HepG2 (cell line): ENCODE results near the gene CACNB4. TPM values are rescaled to one million over a fixed set of nuclear protein-coding genes. Genes with fewer than 3 reads are reported as not detected.

Experiments used
- ATAC-seq: fragments of 200-7000 bp; cut with Tn5 transposase; 3 replicates; pipeline ENCODE4 v1.9.1; 2020; ENCODE audit warnings: mild to moderate bottlenecking, moderate library complexity
- BruUV-seq: library from RNA; stranded (reverse); fragments of 400-500 nt; replicated peaks from 2 replicates; lab custom pipeline; 2021; lab: Mats Ljungman, UMichigan
- CTCF ChIA-PET: fragments of 300-600 bp; formaldehyde crosslinking; extraction: SDS; loops from one replicate; lab custom pipeline; 2021; ENCODE audit warnings: low total read pairs, inconsistent platforms, low intra/inter-chr PET ratio; lab: Yijun Ruan, JAX
- POLR2A ChIA-PET: fragments of 350-600 bp; sonication (Branson Sonifier 250); formaldehyde crosslinking; loops from one replicate; lab custom pipeline; 2020; ENCODE audit warnings: antibody characterized with exemption, inconsistent platforms; lab: Yijun Ruan, JAX
- DNase-seq: peaks from one replicate; pipeline ENCODE4 v3.0.0-alpha.2; 2015; ENCODE audit warnings: low spot score
- FAIRE-seq: peaks from 3 replicates; lab custom pipeline; 2011; peaks lifted over from hg19 to GRCh38; lab: Jason Lieb, UNC
- H2AFZ ChIP-seq: one replicate; pipeline ENCODE4 v1.6.1; 2011; ENCODE audit warnings: low read length, inconsistent platforms
- H3K27ac ChIP-seq: fragments of 300-600 bp; 3 replicates; pipeline ENCODE4 v1.8.0; 2011; ENCODE audit warnings: mixed run types, mild to moderate bottlenecking, mixed read lengths, low read length, inconsistent platforms; ENCODE audit not compliant: insufficient read depth; ENCODE audit errors: extremely low read length
- H3K27me3 ChIP-seq, 2 experiments: fragments of 200-600 bp in 1 of 2; 2 replicates in 1 of 2; 3 replicates in 1 of 2; pipeline versions ENCODE4 v1.6.0 to v1.8.0; 2011; ENCODE audit warnings: low read length in 2 of 2, mild to moderate bottlenecking in 2 of 2, moderate library complexity in 2 of 2, inconsistent platforms in 1 of 2; ENCODE audit not compliant: insufficient read depth in 2 of 2, control insufficient read depth in 1 of 2
- H3K36me3 ChIP-seq, 2 experiments: fragments of 200-600 bp in 1 of 2; replicated peaks in 1 of 2; 2 replicates in 1 of 2; 3 replicates in 1 of 2; pipeline versions ENCODE4 v1.5.1 to v1.8.0; 2011; ENCODE audit warnings: low read length in 2 of 2, inconsistent platforms in 1 of 2; ENCODE audit not compliant: insufficient read depth in 2 of 2, control insufficient read depth in 1 of 2
- H3K4me1 ChIP-seq: 2 replicates; pipeline ENCODE4 v1.5.1; 2012; ENCODE audit warnings: low read length, inconsistent platforms; ENCODE audit not compliant: insufficient read depth
- H3K4me2 ChIP-seq: 2 replicates; pipeline ENCODE4 v1.6.0; 2011; ENCODE audit warnings: low read depth, low read length, inconsistent platforms
- H3K4me3 ChIP-seq, 3 experiments: fragments of 200-600 bp in 1 of 3; sonication (generic), shearing (Covaris generic) in 1 of 3; replicated peaks in 1 of 3; 2 replicates each; pipeline ENCODE4 v1.5.1; 2011 to 2016; ENCODE audit warnings: low read length in 3 of 3, inconsistent platforms in 2 of 3, low read depth in 2 of 3, mild to moderate bottlenecking in 2 of 3, control low read depth in 1 of 3, mixed read lengths in 1 of 3; ENCODE audit not compliant: insufficient read depth in 1 of 3
- H3K79me2 ChIP-seq: one replicate; pipeline ENCODE4 v1.6.1; 2011; ENCODE audit warnings: low read length, inconsistent platforms; ENCODE audit not compliant: insufficient read depth
- H3K9ac ChIP-seq: 2 replicates; pipeline ENCODE4 v1.6.0; 2011; ENCODE audit warnings: mild to moderate bottlenecking, low read depth, low read length, inconsistent platforms; ENCODE audit not compliant: insufficient read depth
- H3K9me3 ChIP-seq: 2 replicates; pipeline ENCODE4 v1.5.1; 2012; ENCODE audit warnings: mild to moderate bottlenecking, low read length
- H4K20me1 ChIP-seq: 2 replicates; pipeline ENCODE4 v1.6.0; 2011; ENCODE audit warnings: inconsistent platforms, mild to moderate bottlenecking, low read length, moderate library complexity; ENCODE audit not compliant: insufficient read depth
- NONO ChIP-seq, 2 experiments: fragments of 450-650 bp in 1 of 2; sonication (generic) in 1 of 2; formaldehyde crosslinking in 1 of 2; IDR thresholded peaks in 1 of 2; conservative IDR thresholded peaks in 1 of 2; 2 replicates each; pipeline versions ENCODE4 v1.6.1 to v1.8.0; 2017 to 2022; ENCODE audit warnings: mild to moderate bottlenecking in 1 of 2, missing genetic modification reagents in 1 of 2, moderate library complexity in 1 of 2
- PCBP2 ChIP-seq: fragments of 200-400 bp; formaldehyde crosslinking; optimal IDR thresholded peaks from 2 replicates; pipeline ENCODE3; 2018; ENCODE audit warnings: low read length, low read depth; ENCODE audit not compliant: poor library complexity, severe bottlenecking
- RAD51 ChIP-seq: fragments of 450-650 bp; IDR thresholded peaks from 2 replicates; pipeline ENCODE4 v1.6.1; 2016; ENCODE audit warnings: borderline replicate concordance
- SP2 ChIP-seq: sonication (generic); formaldehyde crosslinking; IDR thresholded peaks from 2 replicates; pipeline ENCODE4 v1.5.1; 2020; ENCODE audit warnings: mild to moderate bottlenecking, missing genetic modification reagents
- ZFX ChIP-seq: sonication (generic); formaldehyde crosslinking; IDR thresholded peaks from 2 replicates; pipeline ENCODE4 v1.4.0; 2020; ENCODE audit warnings: mild to moderate bottlenecking, low read depth, missing genetic modification reagents, moderate library complexity
- ZNF143 ChIP-seq: sonication (generic); formaldehyde crosslinking; IDR thresholded peaks from 2 replicates; pipeline ENCODE4 v1.4.0; 2020; ENCODE audit warnings: missing genetic modification reagents
- ZNF781 ChIP-seq: sonication (generic); formaldehyde crosslinking; IDR thresholded peaks from 2 replicates; pipeline ENCODE4 v1.5.1; 2020; ENCODE audit warnings: borderline replicate concordance, mild to moderate bottlenecking, missing genetic modification reagents; ENCODE audit errors: not compliant biosample characterization
- WGBS: methylation state at CpG from one replicate; pipeline ENCODE4 v1.1.6; 2017; ENCODE audit warnings: low lambda C conversion rate; 5-methylcytosine and 5-hydroxymethylcytosine counted together
- in situ Hi-C: cut with HindIII; loops from 2 replicates; pipeline ENCODE4 v1.10.0; 2017; ENCODE audit warnings: low pct_unique_long_range_greater_than_20kb; ENCODE audit not compliant: extremely low pct_ligation_motif_present
- intact Hi-C: fragments of 100-400 bp; cut with micrococcal nuclease; formaldehyde crosslinking; loops from one replicate; pipeline ENCODE4 v1.10.0; 2022; ENCODE audit not compliant: unreplicated experiment
- polyA plus RNA-seq, 8 experiments: library from polyadenylated mRNA; depleted of rRNA in 3 of 8; stranded (reverse) in 7 of 8; unstranded in 1 of 8; fragments of >200 nt; fragmentation: Illumina TruSeq in 4 of 8; extraction: Trizol in 4 of 8; gene quantifications; 2 replicates each; pipeline versions ENCODE4 v1.2.1 to v1.2.3, GENCODE V29; 2011 to 2016; ENCODE audit warnings: low read depth in 4 of 8, missing spikeins in 1 of 8, mixed read lengths in 1 of 8; ENCODE audit not compliant: insufficient read depth in 1 of 8
- total RNA-seq, 5 experiments: library from RNA; depleted of rRNA; stranded (reverse); fragments of >200 nt; fragmentation: Illumina TruSeq; extraction: Trizol; gene quantifications; 2 replicates each; pipeline ENCODE4 v1.2.3, GENCODE V29; 2016; ENCODE audit warnings: low read depth in 1 of 5
- TF ChIP-seq, protein P1 (sequence below): fragments of 450-650 bp; IDR thresholded peaks from 2 replicates; pipeline ENCODE4 v1.6.1; 2016
- TF ChIP-seq, protein P2 (sequence below): sonication (generic); formaldehyde crosslinking; IDR thresholded peaks from 2 replicates; pipeline ENCODE4 v1.9.0; 2022; ENCODE audit warnings: missing genetic modification reagents, mild to moderate bottlenecking, borderline replicate concordance

Gene CACNB4
- total and polyA plus RNA-seq, 2 of the 13 experiments (the other 11 are each of a cell fraction or from before 2014, with no cell fraction given), result 5.1 to 14.3 TPM

DNA sequence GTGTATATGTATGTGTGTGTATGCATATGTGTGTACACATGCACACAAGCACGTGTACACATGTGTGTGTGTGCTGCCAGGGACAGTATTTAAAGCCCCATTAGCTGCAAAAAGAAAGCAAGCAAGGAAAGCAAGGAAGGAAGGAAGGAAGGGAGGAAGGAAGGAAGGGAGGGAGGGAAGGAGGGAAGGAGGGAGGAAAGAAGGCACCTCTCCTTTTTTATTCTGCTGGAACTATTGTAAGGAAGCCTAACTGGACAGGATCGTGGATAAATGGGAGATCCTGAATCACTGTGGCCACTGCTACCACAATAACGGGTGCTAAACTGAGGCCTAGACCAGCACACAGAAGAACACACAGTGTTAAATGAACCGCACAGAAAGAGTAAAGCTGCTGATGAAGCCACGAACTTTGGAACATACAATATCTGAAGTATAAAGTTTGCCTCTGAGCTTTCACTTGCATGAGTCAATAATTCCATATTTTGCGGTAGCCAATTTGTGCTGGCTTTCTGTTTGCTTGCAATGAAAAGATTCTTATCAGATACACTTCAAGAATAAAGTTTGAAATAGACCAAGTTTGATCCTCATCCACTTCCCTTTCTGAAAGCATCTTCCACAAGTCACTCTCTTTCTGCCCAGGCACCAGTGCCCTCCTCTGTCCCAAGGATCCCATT is 15.5 kb downstream of the CACNB4 start:
- H3K27me3 ChIP-seq, result peaks cover 0 to 20% of the 10 kb centered on the region in 2 experiments; a peak in 3 of 5 replicates
- H3K9ac ChIP-seq, result no peak overlapping the region
- no peak for FAIRE-seq
- no peak overlapping the region for H3K4me2 ChIP-seq
- no TSS peak for BruUV-seq
- no peak for DNase-seq
- H3K36me3 ChIP-seq, result no peaks in the 10 kb centered on the region
- H3K27ac ChIP-seq, result no peak overlapping the region
- ATAC-seq, result peak; percentile 31; the same call in 2 of the 3 replicates
- in situ Hi-C loops (no loop called here), intact Hi-C loops (no loop called here)
- H3K9me3 ChIP-seq, result no peaks in the 10 kb centered on the region
- ChIA-PET POLR2A (no interaction called here), CTCF (no interaction called here)
- no peak overlapping the region for H2AFZ ChIP-seq
- 10% methylated on average over 6 of the region's 6 CpGs for WGBS
- no peaks in the 10 kb centered on the region for H3K79me2 ChIP-seq
- no peaks in the 10 kb centered on the region for H4K20me1 ChIP-seq
- peaks cover 14% of the 10 kb centered on the region for H3K4me1 ChIP-seq
- 0 out of 2 replicates have a peak, but pooled peaks have one; percentile 37 for TF ChIP-seq NONO (IDR thresholded peaks at IDR 0.05)
- TF ChIP-seq NONO (CRISPR knock-in tag; conservative IDR thresholded peaks at IDR 0.05), result no peak
- no peak for TF ChIP-seq RAD51
- TF ChIP-seq, protein P1, sequence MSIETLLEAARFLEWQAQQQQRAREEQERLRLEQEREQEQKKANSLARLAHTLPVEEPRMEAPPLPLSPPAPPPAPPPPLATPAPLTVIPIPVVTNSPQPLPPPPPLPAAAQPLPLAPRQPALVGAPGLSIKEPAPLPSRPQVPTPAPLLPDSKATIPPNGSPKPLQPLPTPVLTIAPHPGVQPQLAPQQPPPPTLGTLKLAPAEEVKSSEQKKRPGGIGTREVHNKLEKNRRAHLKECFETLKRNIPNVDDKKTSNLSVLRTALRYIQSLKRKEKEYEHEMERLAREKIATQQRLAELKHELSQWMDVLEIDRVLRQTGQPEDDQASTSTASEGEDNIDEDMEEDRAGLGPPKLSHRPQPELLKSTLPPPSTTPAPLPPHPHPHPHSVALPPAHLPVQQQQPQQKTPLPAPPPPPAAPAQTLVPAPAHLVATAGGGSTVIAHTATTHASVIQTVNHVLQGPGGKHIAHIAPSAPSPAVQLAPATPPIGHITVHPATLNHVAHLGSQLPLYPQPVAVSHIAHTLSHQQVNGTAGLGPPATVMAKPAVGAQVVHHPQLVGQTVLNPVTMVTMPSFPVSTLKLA, result peak; percentile 61; the same call in 1 of the 2 replicates
- no peak for TF ChIP-seq SP2
- no peak for TF ChIP-seq ZFX (CRISPR knock-in tag)
- TF ChIP-seq ZNF781 (CRISPR knock-in tag), result no peak
- TF ChIP-seq ZNF143 (CRISPR knock-in tag), result no peak
- TF ChIP-seq, protein P2, sequence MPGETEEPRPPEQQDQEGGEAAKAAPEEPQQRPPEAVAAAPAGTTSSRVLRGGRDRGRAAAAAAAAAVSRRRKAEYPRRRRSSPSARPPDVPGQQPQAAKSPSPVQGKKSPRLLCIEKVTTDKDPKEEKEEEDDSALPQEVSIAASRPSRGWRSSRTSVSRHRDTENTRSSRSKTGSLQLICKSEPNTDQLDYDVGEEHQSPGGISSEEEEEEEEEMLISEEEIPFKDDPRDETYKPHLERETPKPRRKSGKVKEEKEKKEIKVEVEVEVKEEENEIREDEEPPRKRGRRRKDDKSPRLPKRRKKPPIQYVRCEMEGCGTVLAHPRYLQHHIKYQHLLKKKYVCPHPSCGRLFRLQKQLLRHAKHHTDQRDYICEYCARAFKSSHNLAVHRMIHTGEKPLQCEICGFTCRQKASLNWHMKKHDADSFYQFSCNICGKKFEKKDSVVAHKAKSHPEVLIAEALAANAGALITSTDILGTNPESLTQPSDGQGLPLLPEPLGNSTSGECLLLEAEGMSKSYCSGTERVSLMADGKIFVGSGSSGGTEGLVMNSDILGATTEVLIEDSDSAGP, result no peak
- TF ChIP-seq PCBP2, result peak; percentile 79
- H3K4me3 ChIP-seq, result no peak overlapping the region
